K562 treated with DMSO at 1 percent for 24 hours (cell line): ENCODE measurements around the gene PTPRH. TPM values are rescaled to one million over a fixed set of nuclear protein-coding genes. Genes with fewer than 3 reads are reported as not detected.

Source experiments
- total RNA-seq: library from RNA; unstranded; fragments of 300-600 nt; gene quantifications from 2 replicates; pipeline ENCODE4 v1.2.3, GENCODE V29; 2022; ENCODE audit warnings: low read depth; ENCODE audit not compliant: insufficient read depth

Gene PTPRH, protein sequence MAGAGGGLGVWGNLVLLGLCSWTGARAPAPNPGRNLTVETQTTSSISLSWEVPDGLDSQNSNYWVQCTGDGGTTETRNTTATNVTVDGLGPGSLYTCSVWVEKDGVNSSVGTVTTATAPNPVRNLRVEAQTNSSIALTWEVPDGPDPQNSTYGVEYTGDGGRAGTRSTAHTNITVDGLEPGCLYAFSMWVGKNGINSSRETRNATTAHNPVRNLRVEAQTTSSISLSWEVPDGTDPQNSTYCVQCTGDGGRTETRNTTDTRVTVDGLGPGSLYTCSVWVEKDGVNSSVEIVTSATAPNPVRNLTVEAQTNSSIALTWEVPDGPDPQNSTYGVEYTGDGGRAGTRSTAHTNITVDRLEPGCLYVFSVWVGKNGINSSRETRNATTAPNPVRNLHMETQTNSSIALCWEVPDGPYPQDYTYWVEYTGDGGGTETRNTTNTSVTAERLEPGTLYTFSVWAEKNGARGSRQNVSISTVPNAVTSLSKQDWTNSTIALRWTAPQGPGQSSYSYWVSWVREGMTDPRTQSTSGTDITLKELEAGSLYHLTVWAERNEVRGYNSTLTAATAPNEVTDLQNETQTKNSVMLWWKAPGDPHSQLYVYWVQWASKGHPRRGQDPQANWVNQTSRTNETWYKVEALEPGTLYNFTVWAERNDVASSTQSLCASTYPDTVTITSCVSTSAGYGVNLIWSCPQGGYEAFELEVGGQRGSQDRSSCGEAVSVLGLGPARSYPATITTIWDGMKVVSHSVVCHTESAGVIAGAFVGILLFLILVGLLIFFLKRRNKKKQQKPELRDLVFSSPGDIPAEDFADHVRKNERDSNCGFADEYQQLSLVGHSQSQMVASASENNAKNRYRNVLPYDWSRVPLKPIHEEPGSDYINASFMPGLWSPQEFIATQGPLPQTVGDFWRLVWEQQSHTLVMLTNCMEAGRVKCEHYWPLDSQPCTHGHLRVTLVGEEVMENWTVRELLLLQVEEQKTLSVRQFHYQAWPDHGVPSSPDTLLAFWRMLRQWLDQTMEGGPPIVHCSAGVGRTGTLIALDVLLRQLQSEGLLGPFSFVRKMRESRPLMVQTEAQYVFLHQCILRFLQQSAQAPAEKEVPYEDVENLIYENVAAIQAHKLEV
- 28.3 and 33.7 TPM in 2 replicates for total RNA-seq

DNA sequence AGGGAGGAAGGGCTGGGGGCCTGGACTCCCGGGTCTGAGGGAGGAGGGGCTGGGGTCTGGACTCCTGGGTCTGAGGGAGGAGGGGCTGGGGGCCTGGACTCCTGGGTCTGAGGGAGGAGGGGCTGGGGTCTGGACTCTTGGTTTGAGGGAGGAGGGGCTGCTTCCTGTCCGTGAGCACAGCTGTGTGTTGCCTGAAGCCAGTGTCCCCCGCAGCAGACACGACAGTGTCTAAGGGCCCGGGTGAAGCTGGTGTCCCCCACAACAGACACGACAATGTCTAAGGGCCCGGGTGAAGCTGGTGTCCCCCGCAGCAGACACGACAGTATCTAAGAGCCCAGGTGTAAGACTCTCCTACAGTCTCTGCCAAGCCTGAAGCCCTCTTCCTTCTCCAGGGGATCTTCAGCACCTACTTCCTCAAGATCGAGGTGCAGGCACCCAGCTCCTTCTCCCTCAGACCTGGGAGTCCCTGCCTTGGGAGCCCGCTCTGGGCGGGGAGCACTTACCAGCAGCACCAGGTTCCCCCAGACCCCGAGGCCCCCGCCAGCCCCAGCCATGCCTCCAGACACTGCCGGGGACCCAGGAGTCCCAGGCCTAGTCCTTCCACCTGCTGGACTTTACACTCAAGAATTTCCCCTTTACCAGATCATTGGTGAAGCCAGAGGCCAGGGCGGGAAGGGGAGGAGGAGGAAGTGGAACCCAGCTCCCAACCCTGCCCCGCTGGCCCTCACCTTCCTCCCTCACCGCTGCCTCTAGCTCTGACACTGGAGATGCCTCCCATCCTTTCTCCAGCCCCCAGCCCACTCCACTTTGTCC lies at the start of gene PTPRH:
TSS of gene PTPRH (minus strand) at position 622 of the 813 bp plus-strand sequence. CDS start at position 554, 68 bp downstream.

DNA sequence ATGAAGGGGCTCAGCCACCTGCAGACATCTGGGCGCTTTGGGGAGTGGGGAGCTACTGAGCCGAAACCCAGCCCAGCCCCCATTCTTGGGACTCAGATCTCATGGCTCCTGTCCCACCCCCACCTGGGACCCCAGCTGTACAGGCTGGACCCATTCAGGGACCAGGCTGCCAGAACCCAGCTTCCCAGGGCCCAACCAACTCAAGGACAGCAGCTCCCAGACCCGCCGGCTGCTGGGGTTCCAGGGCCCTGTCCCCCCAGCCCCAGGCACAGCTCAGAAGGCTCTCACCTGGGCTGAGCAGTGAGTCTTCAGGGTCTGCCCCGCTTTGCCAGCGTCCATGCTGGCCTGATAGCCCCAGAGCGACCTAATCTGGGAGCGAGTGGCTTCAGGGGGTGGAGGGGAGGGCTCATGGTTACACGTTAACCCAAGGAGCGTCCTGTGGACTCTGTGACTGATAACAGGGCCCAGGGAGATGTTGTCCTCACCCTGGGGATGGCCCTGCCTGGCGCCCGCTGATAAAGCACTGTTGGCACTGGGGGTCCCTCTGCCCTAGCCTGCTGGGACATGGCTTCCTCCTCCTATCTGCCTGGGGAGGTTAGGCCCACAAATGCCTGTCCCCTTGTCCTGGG lies 19.2 kb upstream of the PTPRH start, which contains the start of gene TMEM86B:
TSS of gene TMEM86B (minus strand) at position 361 of the 629 bp plus-strand sequence. CDS start at position 339, 22 bp downstream.

DNA sequence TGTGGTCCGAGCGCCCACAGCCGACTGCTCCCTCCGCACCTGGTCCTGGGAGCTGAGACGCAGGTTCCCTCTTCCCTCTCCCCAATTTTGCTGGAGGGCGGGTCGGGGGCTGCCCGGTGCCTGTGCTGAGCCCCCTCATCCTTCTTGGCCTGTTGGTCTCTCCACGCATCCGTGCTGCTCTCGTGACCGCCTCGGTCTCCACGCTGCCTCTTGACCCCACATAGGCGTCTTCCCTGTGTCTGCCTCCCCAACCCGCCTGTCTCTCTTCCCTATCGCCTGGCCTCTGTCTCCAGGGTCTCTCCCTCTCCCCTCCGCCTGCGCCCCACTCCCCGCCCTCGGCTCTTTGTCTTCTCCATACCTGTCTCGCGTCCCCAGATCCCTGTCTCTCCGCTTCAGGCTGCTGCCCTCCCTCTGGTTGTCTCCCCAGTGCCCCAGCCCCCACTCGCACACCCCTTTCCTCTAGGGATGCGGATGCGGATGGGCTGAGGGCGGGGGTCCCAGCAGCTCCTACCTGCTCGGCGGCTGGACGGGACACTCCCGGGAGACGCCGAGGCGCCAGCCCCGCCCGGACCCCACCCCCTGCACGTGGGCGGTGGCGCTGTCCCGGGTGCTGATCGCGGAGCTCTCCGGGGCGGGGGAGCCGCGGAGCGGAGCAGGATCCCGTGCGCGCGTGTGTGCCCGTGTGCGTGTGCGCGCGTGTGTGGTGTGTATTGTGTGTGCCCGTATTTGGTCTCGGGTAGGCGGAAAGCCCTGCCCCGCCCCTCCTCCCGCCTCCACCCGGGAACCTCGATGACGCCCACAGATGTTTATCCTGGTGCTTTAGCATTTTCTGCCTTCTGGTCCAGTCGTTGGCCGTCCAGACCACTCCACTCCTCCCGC lies 29.5 kb downstream of the PTPRH start, which contains the start of gene SYT5:
TSS of gene SYT5 (minus strand) at position 684 of the 879 bp plus-strand sequence. CDS start 1,248 bp downstream, outside the sequence.

DNA sequence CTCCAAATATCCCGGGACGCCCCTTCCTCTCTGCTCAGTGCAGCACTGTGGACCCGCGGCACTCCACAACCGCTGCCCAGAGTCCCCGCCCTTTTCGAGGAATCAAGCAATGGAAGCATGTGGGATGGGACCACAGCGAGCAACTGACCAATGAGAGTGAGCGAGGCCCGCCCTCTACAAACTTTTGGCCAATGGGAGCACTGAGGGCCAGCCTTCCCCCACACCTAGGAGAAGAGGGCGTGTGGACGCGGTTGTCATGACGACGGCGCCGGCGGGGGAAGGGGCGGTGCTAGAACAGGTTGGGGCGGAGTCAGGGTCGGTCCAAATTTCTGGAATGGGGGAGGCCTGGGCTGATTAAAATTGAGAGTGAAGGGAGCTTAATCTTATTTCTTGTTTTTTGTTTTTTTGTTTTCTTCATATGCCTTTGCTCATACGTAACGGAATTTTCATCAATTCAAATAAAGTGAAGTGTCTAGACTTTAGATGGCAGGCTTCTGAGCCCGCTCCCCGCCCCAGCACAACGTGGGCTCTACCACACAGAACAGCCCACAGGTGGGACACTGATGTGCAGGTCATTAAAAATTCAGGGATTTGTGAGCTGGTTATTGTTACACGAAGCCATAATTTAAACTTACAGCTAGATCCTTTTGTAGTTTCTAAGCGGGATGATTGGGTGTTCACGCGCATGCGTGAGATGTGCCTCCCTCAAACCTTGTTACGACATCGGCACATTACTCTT lies 42.6 kb downstream of the PTPRH start, which contains the start of gene DNAAF3:
TSS of gene DNAAF3 (minus strand) at position 84 of the 739 bp plus-strand sequence. CDS start 200 bp downstream, outside the sequence.

DNA sequence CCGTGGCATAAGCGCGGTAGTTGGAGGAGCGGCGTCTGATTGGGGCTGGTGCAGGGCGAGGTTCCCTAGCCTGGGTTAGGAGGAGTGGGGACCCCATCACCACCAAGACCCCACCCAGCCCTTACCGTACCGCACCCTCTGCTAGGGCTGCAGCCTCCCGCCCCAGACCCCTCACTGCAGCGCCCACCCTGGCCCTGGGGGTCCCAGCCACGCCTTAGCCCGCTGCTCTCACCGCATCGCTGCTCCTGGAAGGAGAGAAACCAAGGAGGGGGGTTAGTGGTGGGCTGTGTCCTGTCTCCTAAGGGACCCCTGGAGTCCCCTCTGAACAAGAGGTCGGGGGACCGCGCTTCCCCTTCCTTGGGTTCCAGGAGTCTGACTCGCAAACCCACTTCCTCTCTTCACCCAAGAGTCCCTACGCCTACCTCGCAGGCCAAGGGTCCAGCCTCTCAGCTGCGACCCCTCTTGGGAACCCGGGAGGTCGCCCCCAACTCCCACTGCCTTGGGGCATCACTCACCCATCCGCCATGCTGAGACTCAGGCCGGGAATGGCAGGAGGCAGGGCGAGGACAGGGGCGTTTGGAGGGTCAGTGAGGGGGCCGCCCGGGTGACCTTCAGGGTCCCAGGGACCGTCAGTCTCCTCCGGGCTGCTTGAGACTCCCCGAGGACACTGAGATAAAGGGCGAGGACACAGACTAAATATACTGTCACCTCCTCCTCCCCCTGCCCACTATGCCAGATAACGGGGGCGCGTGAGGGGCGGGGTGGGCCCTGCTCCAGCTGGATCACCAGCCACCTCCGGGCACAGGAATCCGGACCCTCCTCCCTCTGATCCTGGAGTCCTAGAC lies 52.0 kb downstream of the PTPRH start, which contains the start of gene TNNI3:
TSS of gene TNNI3 (minus strand) at position 669 of the 845 bp plus-strand sequence. CDS start at position 526, 143 bp downstream.

DNA sequence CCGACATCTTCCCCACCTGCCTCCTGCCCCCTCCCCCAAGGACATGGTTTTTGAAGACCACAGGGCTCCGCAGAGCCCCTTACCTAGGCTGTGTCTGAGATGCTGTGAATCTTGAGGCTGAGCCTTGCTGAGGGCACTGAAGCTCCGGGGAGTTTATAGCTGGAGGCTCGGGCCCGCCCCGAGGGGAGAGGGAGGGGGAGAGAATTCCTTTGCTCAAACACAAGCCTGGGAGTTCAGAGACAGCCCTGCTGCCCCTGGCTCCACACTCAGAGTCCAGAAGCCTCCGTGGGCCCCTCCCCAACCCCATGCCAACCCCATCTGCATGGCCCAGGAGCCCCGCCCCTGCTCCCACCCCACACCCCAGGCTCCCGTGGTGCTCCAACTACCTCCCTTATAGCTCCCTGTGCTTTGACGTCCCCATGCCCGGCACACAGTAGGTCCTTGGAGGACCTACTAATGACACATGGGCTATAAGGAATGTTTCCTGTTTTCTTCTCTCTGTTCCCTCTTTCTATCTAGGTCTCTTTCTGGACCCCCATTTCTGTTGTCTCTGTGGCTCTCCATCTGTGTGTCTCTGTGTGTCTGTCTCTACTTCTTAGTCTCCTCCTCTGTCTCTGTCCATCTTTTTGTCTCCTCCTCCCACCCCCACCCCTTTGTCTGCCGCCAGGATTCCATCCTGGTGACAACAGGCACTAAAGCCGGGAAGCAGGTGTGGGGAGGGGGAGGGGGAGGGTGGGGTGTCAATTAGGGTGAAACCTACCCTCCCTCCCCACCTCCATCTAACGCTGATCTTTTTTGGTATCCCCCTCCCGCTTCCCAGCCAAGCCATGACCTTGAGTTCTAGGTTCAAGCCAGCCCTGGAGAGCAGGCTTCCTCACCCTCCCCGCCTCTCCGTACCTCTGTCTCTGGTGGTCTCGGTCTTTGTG lies 60.0 kb downstream of the PTPRH start, which contains the start of gene TNNT1:
TSS of gene TNNT1 (minus strand) at position 129 of the 926 bp plus-strand sequence. CDS start 2,049 bp downstream, outside the sequence.

Other genes starting within 250 kb of the PTPRH start
- gene NLRP2, start 243.1 kb downstream of the PTPRH start, total RNA-seq = 36.5 and 37.5 TPM in 2 replicates
- 0.95 and 1.1 TPM in 2 replicates for gene GP6, start 171.2 kb downstream of the PTPRH start, total RNA-seq
- gene RDH13, start 146.4 kb downstream of the PTPRH start, total RNA-seq = 28.5 and 34.8 TPM in 2 replicates
- 15.6 and 19.8 TPM in 2 replicates for gene EPS8L1, start 133.6 kb downstream of the PTPRH start, total RNA-seq
- 102 TPM in 2 replicates for gene PPP1R12C, start 91.9 kb downstream of the PTPRH start, total RNA-seq
- 320 and 369 TPM in 2 replicates for gene TNNT1, start 60.3 kb downstream of the PTPRH start, total RNA-seq
- 62.6 and 70.5 TPM in 2 replicates for gene TNNI3, start 51.8 kb downstream of the PTPRH start, total RNA-seq
- gene DNAAF3, start 42.9 kb downstream of the PTPRH start, total RNA-seq = 19.6 and 22.9 TPM in 2 replicates
- gene SYT5, start 29.2 kb downstream of the PTPRH start, total RNA-seq = 7.9 and 9.6 TPM in 2 replicates
- gene TMEM86B, start 19.3 kb upstream of the PTPRH start, total RNA-seq = 14.2 and 19.4 TPM in 2 replicates
- 109 and 112 TPM in 2 replicates for gene PPP6R1, start 49.5 kb upstream of the PTPRH start, total RNA-seq
- gene HSPBP1, start 70.6 kb upstream of the PTPRH start, total RNA-seq = 89.9 and 92.8 TPM in 2 replicates
- 7.4 and 8.4 TPM in 2 replicates for gene BRSK1, start 74.5 kb upstream of the PTPRH start, total RNA-seq
- gene TMEM150B, start 115.8 kb upstream of the PTPRH start, total RNA-seq = 3.5 and 3.8 TPM in 2 replicates
- gene KMT5C, start 130.4 kb upstream of the PTPRH start, total RNA-seq = 71.4 and 83.5 TPM in 2 replicates
- not detected in 2 replicates for gene COX6B2, start 145.2 kb upstream of the PTPRH start, total RNA-seq
- gene GARIN5B, start 153.8 kb upstream of the PTPRH start, total RNA-seq = not detected in 2 replicates
- not detected in 2 replicates for gene IL11, start 161.0 kb upstream of the PTPRH start, total RNA-seq
- not detected in 2 replicates for gene TMEM190, start 167.3 kb upstream of the PTPRH start, total RNA-seq
- gene TMEM238, start 174.8 kb upstream of the PTPRH start, total RNA-seq = 6.7 and 9.3 TPM in 2 replicates
- gene RPL28, start 176.4 kb upstream of the PTPRH start, total RNA-seq = 3,982 and 4,146 TPM in 2 replicates
- gene UBE2S, start 198.3 kb upstream of the PTPRH start, total RNA-seq = 574 and 580 TPM in 2 replicates
- 0.13 and 0.37 TPM in 2 replicates for gene SHISA7, start 233.8 kb upstream of the PTPRH start, total RNA-seq